Glomerular endothelial cell (primary cell): ENCODE data around the gene PTPN18. TPM values are rescaled to one million over a fixed set of nuclear protein-coding genes. Genes with fewer than 3 reads are reported as not detected.
"Not testable (repeated sequence)": the region's sequence is repeated elsewhere in the genome, so short reads cannot be mapped to it uniquely, and the experiment has no call there.

ENCODE experiments used
- DNase-seq: peaks from one replicate; pipeline ENCODE4 v3.0.0-alpha.2; 2011; ENCODE audit warnings: low read depth, low spot score; ENCODE audit errors: extremely low read depth
- total RNA-seq: library from RNA; depleted of rRNA; stranded (reverse); fragments of >200 nt; gene quantifications from 2 replicates; pipeline ENCODE4 v1.2.3, GENCODE V29; 2015

Gene PTPN18
- total RNA-seq, 1 donor from 2014 or later, result 26.0 TPM

DNA sequence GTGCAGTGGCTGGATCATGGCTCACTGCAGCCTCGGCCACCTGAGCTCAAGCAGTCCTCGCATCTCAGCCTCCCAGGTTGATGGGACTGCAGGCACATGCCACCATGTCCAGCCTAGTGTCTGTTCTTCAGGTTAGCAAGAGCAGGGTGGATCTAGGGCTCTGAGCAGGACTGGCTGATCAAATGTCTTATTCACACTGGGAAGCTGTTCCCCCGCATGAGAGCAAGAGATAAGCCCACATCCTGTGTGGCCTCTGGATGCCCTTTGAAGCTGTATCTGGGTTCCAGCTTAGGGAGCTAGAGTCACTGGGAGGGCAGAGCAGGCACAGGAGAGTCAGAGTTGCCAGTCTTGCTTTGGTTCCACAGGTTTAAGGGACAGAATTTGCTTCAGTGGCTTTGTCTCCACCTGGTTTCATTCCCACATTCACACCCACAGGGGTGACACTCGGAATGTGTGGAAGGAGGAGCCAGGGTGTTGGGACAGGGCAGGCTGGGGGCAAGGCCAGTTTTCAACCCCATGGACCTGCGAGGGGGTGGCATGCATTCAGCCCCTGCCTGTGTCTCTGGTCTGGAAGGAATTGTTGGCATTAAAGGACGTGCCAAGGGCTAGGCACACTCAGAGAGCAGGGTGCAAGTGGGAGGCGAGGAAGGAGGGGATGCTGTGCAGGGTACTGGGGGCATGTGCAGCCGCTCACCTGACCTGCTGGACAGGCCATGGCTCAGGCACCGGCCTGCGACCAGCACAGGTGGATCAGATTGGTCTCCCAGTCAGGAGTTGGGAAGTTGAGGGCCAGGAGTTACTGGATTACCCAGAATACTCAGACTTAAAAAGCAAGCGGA is 24.5 kb downstream of the PTPN18 start:
- DNase-seq, result no peak

DNA sequence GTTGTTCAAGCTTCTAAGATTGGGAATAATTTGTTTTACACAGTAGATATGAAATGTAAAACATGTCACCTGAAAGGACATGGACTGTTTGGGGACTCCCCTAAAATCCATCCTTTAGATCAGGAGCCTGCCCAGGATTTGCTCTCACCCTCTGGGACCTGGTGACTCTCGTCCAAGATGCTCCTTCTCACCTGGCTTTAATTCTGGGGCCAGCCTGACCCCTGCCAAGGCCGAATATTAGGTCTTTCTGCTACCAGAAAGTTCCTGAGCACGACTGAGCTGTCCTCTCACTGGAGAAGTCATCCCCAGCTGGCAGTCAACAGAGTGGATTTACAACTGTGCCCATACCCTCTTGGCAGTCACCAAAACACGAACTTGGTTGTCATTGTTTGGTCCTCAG is 25.3 kb downstream of the PTPN18 start:
- no peak for DNase-seq

DNA sequence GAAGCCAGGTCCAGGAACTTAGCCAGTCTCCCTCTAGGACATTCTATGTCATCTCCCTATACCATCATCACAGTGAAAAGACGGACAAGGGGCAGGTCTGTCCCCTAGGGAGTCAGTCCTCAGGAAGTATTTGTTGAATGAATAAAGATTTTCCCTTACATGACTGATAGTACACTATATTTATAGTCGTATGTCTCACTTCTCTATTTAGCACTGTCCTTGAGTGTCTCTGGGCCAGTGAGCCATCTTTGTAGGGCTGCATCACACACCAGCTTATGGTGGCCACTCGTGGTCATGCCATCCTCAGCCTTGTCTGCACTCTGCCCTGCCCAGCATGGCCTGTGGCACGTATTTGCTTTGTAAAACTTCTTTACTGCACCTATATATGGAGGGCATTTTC is 25.8 kb downstream of the PTPN18 start:
- DNase-seq, result no peak

DNA sequence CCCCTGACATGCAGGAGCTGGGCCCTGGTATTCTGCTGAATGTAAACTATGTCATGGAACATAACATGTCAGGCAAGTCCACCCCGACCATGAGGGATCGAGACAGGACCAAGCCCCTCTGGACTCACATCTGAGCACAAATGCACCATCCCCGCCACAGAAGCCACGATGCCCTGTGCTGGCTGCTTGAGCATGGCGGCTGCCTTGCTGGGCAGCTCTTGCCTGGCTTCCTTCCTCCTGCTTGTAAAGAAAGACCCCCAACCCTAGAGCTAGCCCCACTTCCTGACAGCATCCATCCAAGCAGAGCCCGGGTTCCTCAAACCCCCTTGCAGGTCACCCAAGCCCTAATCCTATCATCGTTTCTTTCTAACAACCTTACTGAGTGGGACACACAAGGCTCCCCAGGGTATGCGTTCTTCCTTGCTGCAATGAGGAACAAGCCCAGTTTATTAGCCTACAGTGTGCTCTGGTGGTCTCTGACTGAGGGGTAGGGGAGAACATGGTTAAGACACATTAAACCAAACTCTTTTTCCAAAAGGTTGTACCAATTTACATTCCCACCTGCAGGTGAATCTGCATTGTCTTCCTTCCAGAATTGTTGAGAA is 26.6 kb downstream of the PTPN18 start:
- DNase-seq, result no peak

DNA sequence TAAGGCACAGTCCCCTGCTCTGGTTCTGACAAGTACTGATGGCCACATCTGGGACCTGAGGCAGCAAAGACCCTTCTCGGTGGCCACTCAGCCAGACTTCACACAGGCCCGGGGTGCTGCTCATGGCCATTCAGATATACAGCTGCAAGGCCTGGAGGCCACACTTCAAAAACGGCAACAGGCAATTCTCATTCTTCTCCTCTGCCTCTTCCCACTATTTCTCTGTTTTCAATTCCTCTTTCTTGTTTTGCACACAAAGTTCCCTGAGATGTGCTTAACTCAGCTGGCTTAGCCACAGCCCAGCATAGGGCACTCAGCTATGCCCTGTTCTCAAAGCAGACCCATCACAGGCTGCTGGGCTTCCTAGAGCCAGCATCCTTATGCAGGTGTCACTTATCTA is 29.9 kb downstream of the PTPN18 start:
- no peak for DNase-seq

DNA sequence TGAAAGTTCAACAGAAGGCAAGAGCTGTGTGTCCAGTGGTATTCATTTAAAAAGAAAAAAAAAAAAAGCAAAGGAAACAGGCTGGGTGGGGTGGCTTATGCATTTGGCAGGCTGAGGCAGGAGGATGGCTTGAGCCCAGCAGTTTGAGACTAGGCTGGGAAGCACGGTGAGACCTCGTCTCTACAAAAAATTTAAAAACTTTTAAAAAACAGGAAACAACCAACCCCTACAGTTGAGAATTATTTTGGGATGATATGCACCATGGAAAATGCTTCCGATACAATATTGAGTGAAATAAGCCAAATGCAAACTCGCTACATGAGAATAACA is 31.2 kb downstream of the PTPN18 start:
- DNase-seq, result no peak

DNA sequence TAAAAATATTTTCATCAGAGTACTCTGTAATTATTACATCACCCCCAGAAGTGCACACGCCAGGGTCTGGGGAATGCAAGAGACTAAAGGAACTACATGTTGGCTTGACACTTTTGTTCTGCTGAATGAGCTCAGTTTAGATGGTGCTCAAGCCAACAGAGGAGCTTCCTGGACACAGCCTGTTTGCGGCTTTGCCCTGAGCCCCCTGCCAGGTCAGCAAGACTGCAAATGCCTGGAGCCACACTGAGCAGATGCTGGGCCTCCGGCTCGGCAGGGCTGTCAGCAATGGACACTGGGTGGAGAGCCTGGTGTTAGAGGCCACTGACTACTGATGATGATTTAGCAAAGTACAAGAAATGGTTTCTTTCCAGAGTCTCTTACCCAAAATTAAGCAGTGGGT is 31.9 kb downstream of the PTPN18 start:
- DNase-seq, result no peak

DNA sequence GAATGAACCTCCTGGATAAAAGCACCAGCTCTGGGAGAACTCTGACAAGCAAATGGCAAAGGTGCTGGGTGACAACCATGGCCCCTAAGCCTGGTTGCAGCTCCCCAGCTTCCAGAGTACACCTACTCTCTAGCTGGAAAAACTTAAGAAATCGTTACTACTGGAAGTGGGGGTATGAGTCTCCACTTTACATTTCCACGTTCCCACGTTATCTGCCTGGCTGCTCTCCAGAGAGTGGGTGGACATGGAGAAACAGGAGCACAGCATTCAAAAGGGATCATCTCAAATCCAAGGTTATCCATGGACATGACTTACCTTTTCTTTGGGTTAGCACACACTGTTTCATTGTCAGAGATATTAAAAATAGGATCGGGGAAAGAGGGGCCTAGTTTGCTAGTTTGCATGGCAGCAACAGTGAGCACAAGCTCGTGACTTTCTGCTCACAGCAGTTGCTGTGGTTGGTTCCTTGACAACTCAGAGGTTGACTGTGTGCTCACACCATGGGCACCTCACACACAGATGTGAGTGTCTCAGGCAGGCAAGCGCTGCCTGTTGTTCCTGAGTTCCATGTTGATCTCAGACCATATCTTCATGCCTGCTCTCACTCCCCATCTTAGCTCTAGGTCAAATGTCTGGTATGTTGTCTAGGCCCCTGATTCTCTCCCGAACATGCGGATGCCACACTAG is 32.5 kb downstream of the PTPN18 start:
- DNase-seq, result no peak

DNA sequence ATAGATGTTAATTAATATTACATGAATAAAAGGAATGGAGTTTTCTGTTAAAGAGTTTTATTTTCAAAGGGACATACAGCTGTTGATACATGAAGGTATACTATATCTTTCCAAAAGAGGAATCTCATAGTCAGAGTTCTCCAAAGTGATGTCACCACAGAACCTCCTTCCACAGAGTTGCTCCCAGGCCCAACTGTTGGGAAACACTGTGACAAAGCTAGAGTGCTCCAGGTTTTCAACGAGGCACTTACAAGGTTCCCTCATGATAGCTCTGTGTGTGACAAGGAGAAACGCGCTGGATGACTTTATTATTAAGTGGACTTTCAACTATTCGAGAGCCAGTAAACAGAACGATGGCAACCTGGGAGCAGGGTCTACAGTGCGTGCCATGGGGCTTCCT is 33.5 kb downstream of the PTPN18 start:
- DNase-seq, result no peak

DNA sequence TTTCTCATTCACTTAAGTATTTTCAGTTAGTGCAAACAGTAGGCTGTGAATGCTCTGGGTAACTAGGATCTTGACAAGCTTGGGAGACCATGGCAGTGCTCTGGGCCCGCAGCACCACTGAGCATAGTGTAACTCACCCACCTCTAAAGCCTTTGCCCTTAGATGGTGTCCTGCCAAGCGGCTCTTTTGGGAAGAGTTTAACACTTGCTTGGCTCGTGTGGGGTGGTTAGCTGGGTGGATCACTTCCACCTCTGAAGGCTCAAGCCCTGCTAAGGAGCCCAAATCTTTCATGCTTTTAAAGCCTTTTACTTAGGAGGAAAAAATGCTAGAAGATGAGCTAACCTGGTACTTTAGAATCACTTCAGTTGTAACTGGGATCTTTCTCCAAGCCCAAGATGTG is 33.9 kb downstream of the PTPN18 start:
- DNase-seq, result no peak

DNA sequence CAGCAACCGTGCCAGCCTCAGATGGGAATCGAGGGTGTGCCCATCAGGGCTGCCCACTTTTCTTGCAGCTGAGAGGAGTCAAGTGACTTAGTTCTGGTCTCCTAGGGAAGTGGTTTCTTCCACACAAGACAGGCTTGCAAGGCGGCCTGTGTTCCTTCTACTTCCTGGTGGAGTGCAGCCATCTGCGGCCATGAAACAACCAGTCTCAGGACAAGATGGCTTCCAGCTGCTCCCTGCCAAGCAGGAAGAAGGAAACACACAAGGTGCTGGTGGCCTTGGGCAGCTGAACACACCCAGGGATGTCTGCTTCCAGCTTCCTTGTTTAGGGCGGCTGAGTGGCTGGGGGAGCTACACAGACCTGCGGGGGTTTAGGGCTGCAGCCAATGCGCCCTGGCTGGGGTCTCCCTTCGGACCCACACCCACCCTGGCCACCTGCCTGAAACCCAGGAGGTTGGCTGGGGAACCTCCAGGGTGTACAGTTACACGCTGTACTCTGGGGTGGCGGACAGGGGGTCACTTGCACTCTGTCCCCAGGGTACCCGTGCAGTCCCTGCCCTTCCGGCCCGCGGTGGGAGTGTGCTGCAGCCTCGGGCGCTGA is 34.7 kb downstream of the PTPN18 start:
- no peak for DNase-seq

DNA sequence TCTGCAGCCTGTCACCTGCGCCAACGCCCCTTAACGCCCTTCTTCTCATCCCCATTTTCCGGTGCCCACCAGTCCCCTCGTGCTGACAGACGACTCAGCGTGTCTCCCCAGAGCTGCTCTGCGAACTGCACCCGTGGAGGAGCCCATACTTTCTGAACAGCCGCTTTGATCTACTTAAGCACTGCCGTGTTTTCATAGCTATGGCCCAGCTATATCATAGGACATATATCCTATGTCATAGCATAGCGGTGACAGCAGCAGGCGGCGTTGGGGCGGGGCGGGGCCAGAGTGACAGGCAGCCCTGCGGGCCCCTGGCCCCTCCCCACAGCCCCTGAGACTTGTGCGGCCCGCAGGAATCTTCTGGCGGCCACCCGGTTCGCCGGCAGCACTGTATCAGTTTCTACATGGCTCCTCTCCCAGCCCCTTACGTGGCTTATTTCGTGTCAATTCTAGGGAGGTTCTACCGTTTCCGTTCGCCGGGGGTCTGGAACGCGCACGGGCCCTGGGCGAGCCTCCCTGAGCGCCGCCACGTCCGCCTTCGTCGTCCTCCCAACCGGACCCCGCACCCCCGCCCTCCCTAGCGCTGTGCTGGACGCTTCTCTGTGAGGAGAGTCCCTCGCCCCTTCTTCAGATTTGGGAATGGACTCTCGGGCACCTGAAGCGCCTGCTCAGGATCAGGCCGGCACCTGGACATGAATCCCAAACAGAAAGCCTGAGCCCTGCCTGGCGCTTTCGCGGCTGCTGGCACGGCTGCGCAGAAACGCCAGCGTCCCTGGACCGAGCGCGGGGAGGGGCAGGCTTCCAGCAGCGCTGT is 35.4 kb downstream of the PTPN18 start:
- no peak for DNase-seq

DNA sequence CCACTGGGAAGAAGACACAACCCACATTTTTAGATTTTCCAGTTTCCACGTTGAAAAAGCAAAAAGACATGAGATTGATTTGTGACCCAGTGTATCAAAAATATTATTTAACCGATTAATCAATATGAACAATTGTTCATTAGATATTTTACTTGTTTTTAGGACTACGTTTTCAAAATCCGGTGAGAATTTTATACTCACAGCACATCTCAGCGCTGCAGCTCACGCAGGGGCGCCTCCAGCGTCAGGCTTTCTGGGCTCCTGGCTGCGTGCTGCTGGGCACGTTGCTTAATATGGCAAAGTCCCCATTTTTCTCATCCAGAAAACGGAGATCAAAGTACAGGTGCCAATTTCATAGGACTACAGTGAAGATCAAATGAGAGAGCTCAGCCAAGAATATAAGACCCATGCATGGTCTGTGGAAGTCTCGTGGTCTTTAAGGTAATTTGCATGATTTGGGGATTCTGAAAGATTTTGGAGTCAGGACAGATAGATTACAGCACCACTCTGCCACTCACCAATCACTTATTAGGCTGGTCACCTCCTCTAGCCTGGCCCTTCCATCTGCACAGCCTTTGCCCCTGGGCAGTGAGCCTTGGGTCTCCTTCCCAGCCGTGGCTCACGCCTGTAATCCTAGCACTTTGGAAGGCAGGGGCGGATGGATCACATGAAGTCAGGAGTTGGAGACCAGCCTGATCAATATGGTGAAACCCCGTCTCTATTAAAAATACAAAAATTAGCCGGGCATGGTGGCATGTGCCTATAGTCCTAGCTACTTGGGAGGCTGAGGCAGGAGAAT is 36.2 kb downstream of the PTPN18 start:
- no peak for DNase-seq

DNA sequence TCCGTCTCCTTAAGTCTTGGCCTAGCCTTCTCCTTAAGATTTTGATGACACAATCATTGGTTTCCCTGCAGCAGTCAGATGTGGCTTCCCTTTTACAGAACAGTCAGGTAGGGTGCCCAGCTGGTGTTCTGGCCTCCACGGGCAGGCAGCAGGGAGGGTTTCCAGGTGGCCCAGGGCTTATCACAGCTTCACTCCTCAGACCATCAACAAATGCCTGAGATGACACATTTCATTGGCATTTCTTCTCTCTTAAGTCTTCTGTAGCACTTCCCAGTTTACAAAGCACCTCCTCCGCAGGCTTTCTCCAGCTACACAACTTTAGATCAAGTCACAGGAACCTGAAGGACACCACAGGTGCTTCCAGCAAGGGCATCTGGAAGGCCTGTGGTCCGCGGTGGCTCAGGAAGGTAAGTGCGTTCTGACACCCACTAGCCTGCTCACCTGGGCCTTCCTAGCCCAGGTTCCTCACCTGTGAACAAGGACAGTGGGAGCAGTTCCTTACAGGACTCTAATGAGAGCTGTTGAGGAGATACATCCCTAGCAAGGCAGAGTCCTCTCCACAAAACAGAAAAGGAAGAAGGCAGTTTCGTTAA is 37.6 kb downstream of the PTPN18 start:
- no peak for DNase-seq

DNA sequence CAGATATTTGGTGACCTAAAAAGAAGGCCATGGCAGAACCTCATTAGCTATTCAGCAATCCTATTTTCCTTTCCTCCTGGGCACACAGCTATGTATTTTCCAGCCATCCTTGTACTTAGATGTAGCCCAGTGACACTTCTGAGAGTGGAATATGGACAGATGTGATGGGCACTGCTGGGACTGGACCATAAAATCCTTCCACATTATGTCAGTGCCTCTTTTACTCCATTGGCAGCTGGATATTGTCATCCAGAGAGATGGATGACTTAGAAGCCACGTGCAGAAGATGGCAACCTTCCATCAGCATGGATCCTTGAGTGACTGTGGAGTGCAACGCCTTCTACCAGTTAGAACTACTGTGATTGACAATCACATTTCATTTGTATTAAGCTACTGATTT is 50.4 kb downstream of the PTPN18 start:
- not testable (repeated sequence) for DNase-seq

DNA sequence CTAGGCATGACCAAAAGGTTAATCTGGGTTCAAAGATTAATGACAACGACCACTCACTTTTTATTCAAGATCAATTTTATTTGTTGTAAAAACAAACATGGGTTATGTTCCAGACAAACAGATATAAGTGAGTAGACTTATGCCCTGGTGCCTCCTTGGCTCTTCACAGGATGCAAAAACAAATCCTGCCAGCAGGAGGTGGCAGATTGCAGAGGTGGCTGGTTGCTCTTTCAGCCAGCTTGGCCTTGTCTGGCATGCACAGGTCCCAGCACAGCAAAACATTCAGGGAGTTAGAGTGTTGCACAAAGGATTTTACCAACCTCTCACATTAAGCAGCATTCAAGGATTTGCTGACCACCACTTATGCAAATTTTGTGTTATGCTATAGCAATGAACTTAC is 60.8 kb downstream of the PTPN18 start:
- not testable (repeated sequence) for DNase-seq

DNA sequence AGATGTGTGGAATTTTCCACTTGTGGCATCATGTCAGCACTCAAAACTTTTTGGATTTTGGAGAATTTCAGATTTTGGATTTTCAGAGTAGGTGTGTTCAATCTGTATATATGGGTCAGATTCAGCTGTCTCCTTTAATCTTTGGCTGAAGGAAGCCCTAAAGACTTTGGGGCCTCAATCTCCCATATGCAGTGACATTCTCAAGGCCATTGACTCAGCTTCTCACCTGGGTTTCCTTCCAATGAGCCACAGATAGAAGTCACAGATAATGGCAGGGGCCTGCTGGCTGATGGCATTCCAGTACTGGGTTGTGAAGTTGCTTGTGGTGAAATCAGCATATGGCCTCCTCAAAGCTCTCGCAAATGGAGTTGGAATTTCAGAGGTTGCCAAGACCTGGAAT is 63.0 kb downstream of the PTPN18 start:
- not testable (repeated sequence) for DNase-seq
